K562 (cell line): ENCODE measurements around the gene TRPC1. TPM values are rescaled to one million over a fixed set of nuclear protein-coding genes. Genes with fewer than 3 reads are reported as not detected.

ENCODE experiments used
- ESRRA ChIP-seq: fragments of 450-650 bp; IDR thresholded peaks from 2 replicates; pipeline ENCODE4 v1.6.1; 2014; ENCODE audit warnings: low read depth, mild to moderate bottlenecking, moderate library complexity, borderline replicate concordance
- FOSL1 ChIP-seq: fragments of 200-800 bp; sonication (Bioruptor generic); conservative IDR thresholded peaks from 2 replicates; pipeline ENCODE4 v1.6.1; 2016; ENCODE audit warnings: missing genetic modification characterization, missing compliant biosample characterization
- SETDB1 ChIP-seq: IDR thresholded peaks from one replicate; pipeline ENCODE4 v1.6.1; 2012; ENCODE audit warnings: low read length, control low read depth, inconsistent platforms
- TCFL5 ChIP-seq: fragments of 250-450 bp; sonication (Bioruptor Pico); conservative IDR thresholded peaks from 2 replicates; pipeline ENCODE4 v1.6.1; 2021; ENCODE audit warnings: mild to moderate bottlenecking, moderate library complexity, matching md5 sums
- ZNF41 ChIP-seq: fragments of 250-450 bp; sonication (Bioruptor Pico); conservative IDR thresholded peaks from 2 replicates; pipeline ENCODE4 v1.4.0; 2020; ENCODE audit warnings: mild to moderate bottlenecking
- polyA plus RNA-seq, 8 experiments: library from polyadenylated mRNA; depleted of rRNA in 4 of 8; stranded (reverse) in 5 of 8; unstranded in 3 of 8; fragments of >200 nt; fragmentation: Nextera tagmentation in 2 of 8; fragmentation: Illumina TruSeq in 1 of 8; extraction: Ambion mirVana in 2 of 8; extraction: Trizol in 1 of 8; gene quantifications; 2 replicates each; pipeline versions ENCODE4 v1.2.1 to v1.2.3, GENCODE V29; 2011 to 2014; ENCODE audit warnings: inconsistent platforms in 1 of 8, missing spikeins in 1 of 8
- total RNA-seq, 7 experiments: library from RNA; depleted of rRNA in 6 of 7; stranded (reverse); fragments of >200 nt in 6 of 7; fragmentation: Illumina TruSeq in 2 of 7; extraction: Trizol in 2 of 7; gene quantifications; 2 replicates each; pipeline versions ENCODE4 v1.2.1 to v1.2.3, GENCODE V29; 2011 to 2021; ENCODE audit warnings: low replicate concordance in 1 of 7
- TF ChIP-seq, protein P1 (sequence below): sonication (generic); formaldehyde crosslinking; IDR thresholded peaks from 2 replicates; pipeline ENCODE4 v1.9.0; 2022; ENCODE audit warnings: mild to moderate bottlenecking, missing genetic modification reagents
- TF ChIP-seq, protein P2 (sequence below): fragments of 250-450 bp; sonication (Bioruptor Pico); IDR thresholded peaks from 2 replicates; pipeline ENCODE4 v1.5.1; 2021; ENCODE audit warnings: mild to moderate bottlenecking
- TF ChIP-seq, protein P3 (sequence below): IDR thresholded peaks from 2 replicates; pipeline ENCODE4 v1.6.1; 2016; ENCODE audit warnings: missing genetic modification characterization, missing compliant biosample characterization
- TF ChIP-seq, protein P4 (sequence below): sonication (generic); formaldehyde crosslinking; IDR thresholded peaks from 2 replicates; pipeline ENCODE4 v1.8.0; 2022; ENCODE audit warnings: mild to moderate bottlenecking, low read depth, missing genetic modification reagents
- TF ChIP-seq, protein P5 (sequence below), 3 experiments: IDR thresholded peaks in 2 of 3; conservative IDR thresholded peaks in 1 of 3; 2 replicates each; pipeline ENCODE4 v1.5.1; 2011 to 2012; ENCODE audit warnings: low read length in 3 of 3, mild to moderate bottlenecking in 3 of 3, control low read depth in 2 of 3, improper control_type of control experiment in 1 of 3, inconsistent platforms in 1 of 3, low read depth in 1 of 3, mixed read lengths in 1 of 3, moderate library complexity in 1 of 3; ENCODE audit not compliant: insufficient read depth in 2 of 3

The TRPC1 gene
- total and polyA plus RNA-seq, 9 of the 15 experiments (the other 6 are each of a cell fraction or from before 2014, with no cell fraction given), result 1.4 to 6.5 (median 3.0) TPM

DNA sequence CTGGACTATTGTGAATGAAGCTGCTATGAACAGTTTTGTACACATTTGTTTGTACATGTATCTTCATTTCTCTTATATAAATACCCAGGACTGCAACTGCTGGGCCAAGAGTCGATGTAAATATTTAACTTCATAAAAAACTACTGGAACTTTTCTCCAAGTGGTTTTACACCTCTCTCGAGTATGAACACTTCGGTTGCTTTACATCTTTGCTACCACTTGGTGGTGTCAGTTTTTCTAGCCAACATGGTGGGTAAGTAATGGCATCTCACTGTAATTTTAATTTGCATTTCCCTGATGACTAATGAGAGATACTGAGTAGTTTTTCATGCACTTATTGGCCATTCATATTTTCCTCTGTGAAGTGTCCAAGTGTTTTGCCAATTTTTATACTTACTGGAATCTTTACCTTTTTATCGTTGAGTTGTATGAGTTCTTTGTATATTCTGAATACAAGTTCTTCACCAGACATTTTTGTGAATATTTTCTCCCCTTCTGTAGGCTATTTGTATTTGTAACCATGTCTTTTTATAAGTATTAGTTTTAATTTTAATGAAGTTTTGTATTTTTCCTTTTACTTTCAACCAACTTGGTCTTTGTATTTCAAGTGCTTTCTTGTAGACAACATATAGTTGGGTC lies 120.6 kb downstream of the TRPC1 start (continued):
- TF ChIP-seq, protein P1, sequence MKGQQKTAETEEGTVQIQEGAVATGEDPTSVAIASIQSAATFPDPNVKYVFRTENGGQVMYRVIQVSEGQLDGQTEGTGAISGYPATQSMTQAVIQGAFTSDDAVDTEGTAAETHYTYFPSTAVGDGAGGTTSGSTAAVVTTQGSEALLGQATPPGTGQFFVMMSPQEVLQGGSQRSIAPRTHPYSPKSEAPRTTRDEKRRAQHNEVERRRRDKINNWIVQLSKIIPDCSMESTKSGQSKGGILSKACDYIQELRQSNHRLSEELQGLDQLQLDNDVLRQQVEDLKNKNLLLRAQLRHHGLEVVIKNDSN (CRISPR knock-in tag), result no peak
- TF ChIP-seq, protein P2, sequence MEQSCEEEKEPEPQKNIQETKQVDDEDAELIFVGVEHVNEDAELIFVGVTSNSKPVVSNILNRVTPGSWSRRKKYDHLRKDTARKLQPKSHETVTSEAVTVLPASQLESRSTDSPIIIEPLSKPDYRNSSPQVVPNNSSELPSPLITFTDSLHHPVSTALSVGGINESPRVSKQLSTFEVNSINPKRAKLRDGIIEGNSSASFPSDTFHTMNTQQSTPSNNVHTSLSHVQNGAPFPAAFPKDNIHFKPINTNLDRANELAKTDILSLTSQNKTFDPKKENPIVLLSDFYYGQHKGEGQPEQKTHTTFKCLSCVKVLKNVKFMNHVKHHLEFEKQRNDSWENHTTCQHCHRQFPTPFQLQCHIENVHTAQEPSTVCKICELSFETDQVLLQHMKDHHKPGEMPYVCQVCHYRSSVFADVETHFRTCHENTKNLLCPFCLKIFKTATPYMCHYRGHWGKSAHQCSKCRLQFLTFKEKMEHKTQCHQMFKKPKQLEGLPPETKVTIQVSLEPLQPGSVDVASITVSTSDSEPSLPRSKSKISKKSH (CRISPR knock-in tag), result no peak
- TF ChIP-seq ESRRA (no peak), ZNF41 (CRISPR knock-in tag) (no peak), SETDB1 (no peak), FOSL1 (tag) (peak; percentile 48), TCFL5 (CRISPR knock-in tag) (no peak)
- TF ChIP-seq, protein P3, sequence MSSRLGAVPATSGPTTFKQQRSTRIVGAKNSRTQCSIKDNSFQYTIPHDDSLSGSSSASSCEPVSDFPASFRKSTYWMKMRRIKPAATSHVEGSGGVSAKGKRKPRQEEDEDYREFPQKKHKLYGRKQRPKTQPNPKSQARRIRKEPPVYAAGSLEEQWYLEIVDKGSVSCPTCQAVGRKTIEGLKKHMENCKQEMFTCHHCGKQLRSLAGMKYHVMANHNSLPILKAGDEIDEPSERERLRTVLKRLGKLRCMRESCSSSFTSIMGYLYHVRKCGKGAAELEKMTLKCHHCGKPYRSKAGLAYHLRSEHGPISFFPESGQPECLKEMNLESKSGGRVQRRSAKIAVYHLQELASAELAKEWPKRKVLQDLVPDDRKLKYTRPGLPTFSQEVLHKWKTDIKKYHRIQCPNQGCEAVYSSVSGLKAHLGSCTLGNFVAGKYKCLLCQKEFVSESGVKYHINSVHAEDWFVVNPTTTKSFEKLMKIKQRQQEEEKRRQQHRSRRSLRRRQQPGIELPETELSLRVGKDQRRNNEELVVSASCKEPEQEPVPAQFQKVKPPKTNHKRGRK, result peak; percentile 19; the same call in 1 of the 2 replicates
- TF ChIP-seq, protein P4, sequence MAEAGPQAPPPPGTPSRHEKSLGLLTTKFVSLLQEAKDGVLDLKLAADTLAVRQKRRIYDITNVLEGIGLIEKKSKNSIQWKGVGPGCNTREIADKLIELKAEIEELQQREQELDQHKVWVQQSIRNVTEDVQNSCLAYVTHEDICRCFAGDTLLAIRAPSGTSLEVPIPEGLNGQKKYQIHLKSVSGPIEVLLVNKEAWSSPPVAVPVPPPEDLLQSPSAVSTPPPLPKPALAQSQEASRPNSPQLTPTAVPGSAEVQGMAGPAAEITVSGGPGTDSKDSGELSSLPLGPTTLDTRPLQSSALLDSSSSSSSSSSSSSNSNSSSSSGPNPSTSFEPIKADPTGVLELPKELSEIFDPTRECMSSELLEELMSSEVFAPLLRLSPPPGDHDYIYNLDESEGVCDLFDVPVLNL (CRISPR knock-in tag), result no peak
- TF ChIP-seq, protein P5, sequence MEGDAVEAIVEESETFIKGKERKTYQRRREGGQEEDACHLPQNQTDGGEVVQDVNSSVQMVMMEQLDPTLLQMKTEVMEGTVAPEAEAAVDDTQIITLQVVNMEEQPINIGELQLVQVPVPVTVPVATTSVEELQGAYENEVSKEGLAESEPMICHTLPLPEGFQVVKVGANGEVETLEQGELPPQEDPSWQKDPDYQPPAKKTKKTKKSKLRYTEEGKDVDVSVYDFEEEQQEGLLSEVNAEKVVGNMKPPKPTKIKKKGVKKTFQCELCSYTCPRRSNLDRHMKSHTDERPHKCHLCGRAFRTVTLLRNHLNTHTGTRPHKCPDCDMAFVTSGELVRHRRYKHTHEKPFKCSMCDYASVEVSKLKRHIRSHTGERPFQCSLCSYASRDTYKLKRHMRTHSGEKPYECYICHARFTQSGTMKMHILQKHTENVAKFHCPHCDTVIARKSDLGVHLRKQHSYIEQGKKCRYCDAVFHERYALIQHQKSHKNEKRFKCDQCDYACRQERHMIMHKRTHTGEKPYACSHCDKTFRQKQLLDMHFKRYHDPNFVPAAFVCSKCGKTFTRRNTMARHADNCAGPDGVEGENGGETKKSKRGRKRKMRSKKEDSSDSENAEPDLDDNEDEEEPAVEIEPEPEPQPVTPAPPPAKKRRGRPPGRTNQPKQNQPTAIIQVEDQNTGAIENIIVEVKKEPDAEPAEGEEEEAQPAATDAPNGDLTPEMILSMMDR (IDR thresholded peaks at IDR 0.05 in 2 of 3, conservative IDR thresholded peaks at IDR 0.05 in 1 of 3; ENCODE audit: insufficient read depth in 2 of 3, low read depth in 1 of 3, low read length in 3 of 3), result peak; percentile 55 to 65 (median 60); a peak in 5 of 6 replicates
